HepG2 (cell line): ENCODE results near the gene PROX1. TPM values are rescaled to one million over a fixed set of nuclear protein-coding genes. Genes with fewer than 3 reads are reported as not detected.

Experiments
- ARID3A ChIP-seq: IDR thresholded peaks from 2 replicates; pipeline ENCODE4 v1.6.1; 2012; ENCODE audit warnings: low read depth, low read length, improper control_type of control experiment
- ATF3 ChIP-seq: sonication (generic); formaldehyde crosslinking; IDR thresholded peaks from 2 replicates; pipeline ENCODE4 v1.4.0; 2020; ENCODE audit warnings: missing genetic modification reagents
- FOXA3 ChIP-seq: IDR thresholded peaks from 2 replicates; pipeline ENCODE4 v1.6.1; 2016; ENCODE audit warnings: missing genetic modification reagents, missing compliant biosample characterization
- KAT8 ChIP-seq: IDR thresholded peaks from 2 replicates; pipeline ENCODE4 v1.6.1; 2016; ENCODE audit warnings: missing genetic modification reagents, missing compliant biosample characterization
- MAFK ChIP-seq, 2 experiments: IDR thresholded peaks in 1 of 2; conservative IDR thresholded peaks in 1 of 2; 2 replicates each; pipeline ENCODE4 v1.6.1; 2011; ENCODE audit warnings: improper control_type of control experiment in 2 of 2, low read length in 2 of 2
- NCOA5 ChIP-seq: sonication (generic); formaldehyde crosslinking; IDR thresholded peaks from 2 replicates; pipeline ENCODE4 v1.4.0; 2020; ENCODE audit warnings: missing genetic modification reagents
- NR0B2 ChIP-seq: sonication (generic); formaldehyde crosslinking; IDR thresholded peaks from 2 replicates; pipeline ENCODE4 v1.4.0; 2020; ENCODE audit warnings: mild to moderate bottlenecking, missing genetic modification reagents
- TEF ChIP-seq: sonication (generic); formaldehyde crosslinking; IDR thresholded peaks from 2 replicates; pipeline ENCODE4 v1.5.0; 2020; ENCODE audit warnings: missing genetic modification reagents
- UBTF ChIP-seq: sonication (generic); formaldehyde crosslinking; IDR thresholded peaks from 2 replicates; pipeline ENCODE4 v1.4.0; 2020; ENCODE audit warnings: mild to moderate bottlenecking, missing genetic modification reagents
- ZMYM4 ChIP-seq: sonication (generic); formaldehyde crosslinking; IDR thresholded peaks from 2 replicates; pipeline ENCODE4 v1.8.1; 2023; ENCODE audit warnings: mild to moderate bottlenecking, missing genetic modification reagents
- ZNF263 ChIP-seq: sonication (generic); formaldehyde crosslinking; IDR thresholded peaks from 2 replicates; pipeline ENCODE4 v1.4.0; 2020; ENCODE audit warnings: missing genetic modification reagents
- ZNF3 ChIP-seq: IDR thresholded peaks from 2 replicates; pipeline ENCODE4 v1.7.0; 2017; ENCODE audit warnings: inconsistent platforms
- ZNF30 ChIP-seq: sonication (generic); formaldehyde crosslinking; IDR thresholded peaks from 2 replicates; pipeline ENCODE4 v1.5.0; 2020; ENCODE audit warnings: mild to moderate bottlenecking, missing genetic modification reagents
- ZNF350 ChIP-seq: sonication (generic); formaldehyde crosslinking; IDR thresholded peaks from 2 replicates; pipeline ENCODE4 v1.4.0; 2020; ENCODE audit warnings: mild to moderate bottlenecking, low read depth, missing genetic modification reagents, borderline replicate concordance
- ZNF512 ChIP-seq: sonication (generic); formaldehyde crosslinking; IDR thresholded peaks from 2 replicates; pipeline ENCODE4 v1.4.0; 2020; ENCODE audit warnings: mild to moderate bottlenecking, missing genetic modification reagents
- ZNF749 ChIP-seq: sonication (generic); formaldehyde crosslinking; IDR thresholded peaks from 2 replicates; pipeline ENCODE4 v1.8.0; 2022; ENCODE audit warnings: mild to moderate bottlenecking, missing genetic modification reagents, moderate library complexity, borderline replicate concordance
- ZNF770 ChIP-seq: sonication (generic); formaldehyde crosslinking; IDR thresholded peaks from 2 replicates; pipeline ENCODE4 v1.5.0; 2020; ENCODE audit warnings: mild to moderate bottlenecking, missing genetic modification reagents
- ZZZ3 ChIP-seq: sonication (generic); formaldehyde crosslinking; IDR thresholded peaks from 2 replicates; pipeline ENCODE4 v1.4.0; 2020; ENCODE audit warnings: missing genetic modification reagents, mild to moderate bottlenecking, borderline replicate concordance
- polyA plus RNA-seq, 8 experiments: library from polyadenylated mRNA; depleted of rRNA in 3 of 8; stranded (reverse) in 7 of 8; unstranded in 1 of 8; fragments of >200 nt; fragmentation: Illumina TruSeq in 4 of 8; extraction: Trizol in 4 of 8; gene quantifications; 2 replicates each; pipeline versions ENCODE4 v1.2.1 to v1.2.3, GENCODE V29; 2011 to 2016; ENCODE audit warnings: low read depth in 4 of 8, missing spikeins in 1 of 8, mixed read lengths in 1 of 8; ENCODE audit not compliant: insufficient read depth in 1 of 8
- total RNA-seq, 5 experiments: library from RNA; depleted of rRNA; stranded (reverse); fragments of >200 nt; fragmentation: Illumina TruSeq; extraction: Trizol; gene quantifications; 2 replicates each; pipeline ENCODE4 v1.2.3, GENCODE V29; 2016; ENCODE audit warnings: low read depth in 1 of 5

Gene PROX1
- total and polyA plus RNA-seq, 2 of the 13 experiments (the other 11 are each of a cell fraction or from before 2014, with no cell fraction given) = 12.3 to 30.2 TPM

GRCh38 chr1:213982672-213983492 is 4.9 kb upstream of the PROX1 start (continued):
- TF ChIP-seq ZNF770 (CRISPR knock-in tag) (no peak), ZMYM4 (no peak; the same call in none of the 2 replicates), UBTF (CRISPR knock-in tag) (peak; percentile 89), ZNF263 (CRISPR knock-in tag) (peak; percentile 92), ZNF3 (CRISPR knock-in tag) (no peak), ZZZ3 (no peak), KAT8 (0 out of 2 replicates have a peak, but pooled peaks have one; percentile 21), ATF3 (CRISPR knock-in tag) (0 out of 2 replicates have a peak, but pooled peaks have one; percentile 10), ZNF749 (CRISPR knock-in tag) (0 out of 2 replicates have a peak, but pooled peaks have one; percentile 53), FOXA3 (0 out of 2 replicates have a peak, but pooled peaks have one; percentile 30), ZNF350 (CRISPR knock-in tag) (0 out of 2 replicates have a peak, but pooled peaks have one; percentile 14), ARID3A (no peak), MAFK (conservative IDR thresholded peaks at IDR 0.05 in 1 of 2, IDR thresholded peaks at IDR 0.05 in 1 of 2; ENCODE audit: low read length in 2 of 2) (no peak), ZNF512 (CRISPR knock-in tag) (no peak), NCOA5 (CRISPR knock-in tag) (no peak), ZNF30 (CRISPR knock-in tag) (no peak), NR0B2 (CRISPR knock-in tag) (peak; percentile 21; the same call in 1 of the 2 replicates), TEF (no peak)
